IMR-90 (cell line): ENCODE data around the gene AGBL3. TPM values are rescaled to one million over a fixed set of nuclear protein-coding genes. Genes with fewer than 3 reads are reported as not detected.
A peak's percentile ranks its signal among the peaks of the same experiment; 100 is the strongest.

Source experiments
- ATAC-seq: fragments of 200-7000 bp; cut with Tn5 transposase; 2 replicates; pipeline ENCODE4 v1.9.1; 2020; ENCODE audit warnings: low read depth, mild to moderate bottlenecking, moderate library complexity
- BruUV-seq: library from RNA; stranded (reverse); fragments of 400-500 nt; replicated peaks from 2 replicates; lab custom pipeline; 2021; lab: Mats Ljungman, UMichigan
- CTCF ChIA-PET: fragments of 300-600 bp; formaldehyde crosslinking; extraction: SDS; loops from one replicate; lab custom pipeline; 2021; ENCODE audit warnings: antibody characterized with exemption; lab: Yijun Ruan, JAX
- POLR2A ChIA-PET: fragments of 300-600 bp; sonication (Branson Sonifier 250); formaldehyde crosslinking; loops from one replicate; lab custom pipeline; 2022; ENCODE audit warnings: antibody characterized with exemption; ENCODE audit not compliant: unreplicated experiment; lab: Charles Lee
- DNase-seq: peaks from one replicate; pipeline ENCODE4 v3.0.0; 2013
- H2AFZ ChIP-seq: replicated peaks from 2 replicates; pipeline ENCODE3; 2013; ENCODE audit warnings: low read length, mild to moderate bottlenecking; ENCODE audit not compliant: poor library complexity
- H2AK5ac ChIP-seq: 2 replicates; pipeline ENCODE4 v1.6.1; 2013; ENCODE audit warnings: low read depth, low read length, inconsistent platforms
- H2AK9ac ChIP-seq: replicated peaks from 2 replicates; pipeline ENCODE3; 2013; ENCODE audit warnings: mild to moderate bottlenecking, low read depth, low read length, moderate library complexity; ENCODE audit not compliant: poor library complexity
- H2BK120ac ChIP-seq: 2 replicates; pipeline ENCODE4 v1.6.1; 2013; ENCODE audit warnings: low read depth, low read length, inconsistent platforms
- H2BK15ac ChIP-seq: 3 replicates; pipeline ENCODE4 v1.6.1; 2013; ENCODE audit warnings: low read depth, low read length, inconsistent platforms
- H2BK20ac ChIP-seq: 2 replicates; pipeline ENCODE4 v1.6.1; 2013; ENCODE audit warnings: low read depth, mild to moderate bottlenecking, inconsistent platforms, low read length, moderate library complexity
- H2BK5ac ChIP-seq: 2 replicates; pipeline ENCODE4 v1.6.1; 2013; ENCODE audit warnings: mild to moderate bottlenecking, low read depth, low read length, inconsistent platforms; ENCODE audit not compliant: poor library complexity, severe bottlenecking
- H3K14ac ChIP-seq: replicated peaks from 2 replicates; pipeline ENCODE4 v1.6.1; 2013; ENCODE audit warnings: low read depth, low read length, inconsistent platforms
- H3K18ac ChIP-seq: 2 replicates; pipeline ENCODE4 v1.6.1; 2013; ENCODE audit warnings: low read depth, low read length, control low read depth
- H3K23ac ChIP-seq: 2 replicates; pipeline ENCODE4 v1.6.1; 2013; ENCODE audit warnings: low read depth, low read length, inconsistent platforms
- H3K27ac ChIP-seq: 2 replicates; pipeline ENCODE4 v1.5.1; 2013; ENCODE audit warnings: mild to moderate bottlenecking, control low read depth, low read length; ENCODE audit not compliant: insufficient read depth
- H3K27me3 ChIP-seq: 2 replicates; pipeline ENCODE4 v1.6.1; 2013; ENCODE audit warnings: low read length; ENCODE audit not compliant: control insufficient read depth, insufficient read depth
- H3K36me3 ChIP-seq: 2 replicates; pipeline ENCODE4 v1.6.1; 2013; ENCODE audit warnings: low read length, mixed read lengths; ENCODE audit not compliant: control insufficient read depth, insufficient read depth
- H3K4ac ChIP-seq: 2 replicates; pipeline ENCODE4 v1.6.1; 2013; ENCODE audit warnings: low read depth, low read length, inconsistent platforms
- H3K4me1 ChIP-seq: 2 replicates; pipeline ENCODE4 v1.6.1; 2013; ENCODE audit warnings: low read length, mixed read lengths; ENCODE audit not compliant: control insufficient read depth, insufficient read depth
- H3K4me2 ChIP-seq: 2 replicates; pipeline ENCODE4 v1.6.1; 2013; ENCODE audit warnings: low read depth, mild to moderate bottlenecking, control low read depth, low read length, moderate library complexity
- H3K4me3 ChIP-seq: 2 replicates; pipeline ENCODE4 v1.5.1; 2013; ENCODE audit warnings: low read depth, mild to moderate bottlenecking, control low read depth, low read length, moderate library complexity; ENCODE audit not compliant: insufficient read depth
- H3K56ac ChIP-seq: 2 replicates; pipeline ENCODE4 v1.6.1; 2013; ENCODE audit warnings: low read length, inconsistent platforms; ENCODE audit not compliant: insufficient read depth; ENCODE audit errors: extremely low read depth
- H3K79me1 ChIP-seq, 2 experiments: 2 replicates each; pipeline ENCODE4 v1.6.1; 2013; ENCODE audit warnings: low read length in 2 of 2, inconsistent platforms in 1 of 2, low read depth in 1 of 2
- H3K9ac ChIP-seq: 2 replicates; pipeline ENCODE4 v1.6.1; 2013; ENCODE audit warnings: low read depth, low read length, control low read depth
- H3K9me1 ChIP-seq: 2 replicates; pipeline ENCODE4 v1.6.1; 2013; ENCODE audit warnings: low read length, inconsistent platforms; ENCODE audit not compliant: insufficient read depth
- H3K9me3 ChIP-seq: 2 replicates; pipeline ENCODE4 v1.6.1; 2013; ENCODE audit warnings: low read length; ENCODE audit not compliant: control insufficient read depth, insufficient read depth
- H4K20me1 ChIP-seq: 2 replicates; pipeline ENCODE4 v1.6.1; 2013; ENCODE audit warnings: low read length, inconsistent platforms; ENCODE audit not compliant: insufficient read depth
- H4K5ac ChIP-seq: 2 replicates; pipeline ENCODE4 v1.6.1; 2013; ENCODE audit warnings: mild to moderate bottlenecking, low read depth, low read length, control low read depth
- H4K8ac ChIP-seq, 2 experiments: 2 replicates each; pipeline ENCODE4 v1.6.1; 2013; ENCODE audit warnings: low read depth in 2 of 2, low read length in 2 of 2, control low read depth in 1 of 2, inconsistent platforms in 1 of 2
- H4K91ac ChIP-seq: 2 replicates; pipeline ENCODE4 v1.6.1; 2013; ENCODE audit warnings: low read depth, low read length, inconsistent platforms; ENCODE audit not compliant: insufficient read depth
- CTCF ChIP-seq: conservative IDR thresholded peaks from 2 replicates; pipeline ENCODE4 v1.5.1; 2012; ENCODE audit warnings: mild to moderate bottlenecking, low read depth, low read length, improper control_type of control experiment
- FOS ChIP-seq: fragments of 150-350 bp; IDR thresholded peaks from 2 replicates; pipeline ENCODE4 v1.6.1; 2016; ENCODE audit warnings: low read depth, low read length
- MAZ ChIP-seq: IDR thresholded peaks from 2 replicates; pipeline ENCODE4 v1.6.1; 2012; ENCODE audit warnings: low read depth, mild to moderate bottlenecking, low read length, improper control_type of control experiment, moderate library complexity, borderline replicate concordance
- MXI1 ChIP-seq: IDR thresholded peaks from 2 replicates; pipeline ENCODE4 v1.6.1; 2012; ENCODE audit warnings: low read depth, mild to moderate bottlenecking, low read length, moderate library complexity, borderline replicate concordance
- WGBS, 2 experiments: methylation state at CpG; one replicate each; pipeline versions ENCODE4 v1.1.5 to v1.1.7; 2013; ENCODE audit warnings: missing lambda C conversion rate in 2 of 2; ENCODE audit not compliant: insufficient read length in 1 of 2; ENCODE audit errors: extremely low coverage in 2 of 2; 5-methylcytosine and 5-hydroxymethylcytosine counted together
- dilution Hi-C: fragments of 300-500 bp; cut with HindIII; formaldehyde crosslinking; loops from one replicate; pipeline ENCODE4 v1.14.3; 2018; ENCODE audit warnings: low sequenced_read_pairs; ENCODE audit not compliant: unreplicated experiment
- in situ Hi-C: fragments of 300-500 bp; cut with MboI; formaldehyde crosslinking; loops from 3 replicates; pipeline ENCODE4 v1.14.3; 2019; ENCODE audit warnings: low sequenced_read_pairs, inconsistent platforms, mixed read lengths
- intact Hi-C: fragments of 100-400 bp; cut with micrococcal nuclease; formaldehyde crosslinking; loops from 2 replicates; pipeline ENCODE4 v1.10.0; 2022
- polyA plus RNA-seq, 3 experiments: library from polyadenylated mRNA; depleted of rRNA; stranded (reverse); fragments of >200 nt; gene quantifications; 2 replicates each; pipeline ENCODE4 v1.2.3, GENCODE V29; 2012; ENCODE audit warnings: low replicate concordance in 1 of 3
- total RNA-seq: library from RNA; depleted of rRNA; stranded (reverse); fragments of >200 nt; gene quantifications from 2 replicates; pipeline ENCODE4 v1.2.3, GENCODE V29; 2012

Gene AGBL3
- total and polyA plus RNA-seq, 2 of the 4 experiments (the other 2 are of a cell fraction), result 0.18 to 0.65 TPM

DNA sequence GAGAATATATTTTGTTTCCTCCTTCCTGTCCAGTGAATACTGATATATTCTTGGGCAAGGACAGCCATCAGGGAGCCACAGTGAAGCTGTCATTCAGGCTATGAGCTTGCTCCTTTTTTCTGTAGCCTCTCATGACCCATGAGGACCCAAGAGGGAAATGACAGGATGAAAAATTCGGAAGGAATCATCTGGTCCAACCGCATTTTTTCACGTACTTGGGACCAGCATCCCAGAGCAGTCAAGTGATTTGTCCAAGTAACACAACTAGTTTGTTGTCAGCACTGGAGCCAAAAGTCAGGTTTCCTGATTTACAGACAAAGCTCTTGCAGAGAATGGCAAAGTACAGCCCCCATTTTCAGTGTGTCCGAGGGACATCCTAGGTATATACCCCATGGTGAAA, 47.2 kb upstream of the AGBL3 start:
- H2BK20ac ChIP-seq, result no peak overlapping the region
- peaks cover 16% of the 10 kb centered on the region for H3K4me1 ChIP-seq
- no peak overlapping the region for H3K4ac ChIP-seq
- 0 out of 2 replicates have a peak overlapping the region, but pooled peaks have one; percentile 50 for H3K14ac ChIP-seq
- peaks cover 33% of the 10 kb centered on the region for H3K36me3 ChIP-seq
- no peak overlapping the region for H4K5ac ChIP-seq
- no peak overlapping the region for H2AK9ac ChIP-seq
- no peak overlapping the region for H4K8ac ChIP-seq
- TSS peak; percentile 3 for BruUV-seq
- dilution Hi-C loops, result no loop called here
- H2BK15ac ChIP-seq, result no peak overlapping the region
- H2BK5ac ChIP-seq, result no peak overlapping the region
- H3K27ac ChIP-seq, result no peak overlapping the region
- peaks cover 33 to 73% of the 10 kb centered on the region in 2 experiments for H3K79me1 ChIP-seq
- no peak overlapping the region for H3K4me2 ChIP-seq
- H3K9me3 ChIP-seq, result no peaks in the 10 kb centered on the region
- peaks cover 12% of the 10 kb centered on the region; the same call in 1 of the 2 replicates for H4K20me1 ChIP-seq
- H2AFZ ChIP-seq, result no peak overlapping the region
- in situ Hi-C loops, result no loop called here
- ATAC-seq, result no peak
- no peak overlapping the region for H3K18ac ChIP-seq
- H3K9ac ChIP-seq, result no peak overlapping the region
- H3K56ac ChIP-seq, result no peak overlapping the region
- 0 out of 2 replicates have a peak overlapping the region, but pooled peaks have one; percentile 13 for H3K23ac ChIP-seq
- WGBS, 2 experiments, result 80% methylated on average over 2 of the region's 4 CpGs; no CpG with 5 or more reads in 1 of the 2 experiments
- no peak for DNase-seq
- ChIA-PET CTCF (no interaction called here), POLR2A (no interaction called here)
- H4K91ac ChIP-seq, result no peak overlapping the region
- intact Hi-C loops, result no loop called here
- no peak overlapping the region for H2AK5ac ChIP-seq
- H3K27me3 ChIP-seq, result no peaks in the 10 kb centered on the region
- H2BK120ac ChIP-seq, result no peak overlapping the region
- peaks cover 19% of the 10 kb centered on the region for H3K9me1 ChIP-seq
- TF ChIP-seq MXI1 (no peak), FOS (no peak), CTCF (no peak), MAZ (no peak)
- no peak overlapping the region for H3K4me3 ChIP-seq
